ENCODE measurements around the gene TMEM271.

The TMEM271 gene, protein sequence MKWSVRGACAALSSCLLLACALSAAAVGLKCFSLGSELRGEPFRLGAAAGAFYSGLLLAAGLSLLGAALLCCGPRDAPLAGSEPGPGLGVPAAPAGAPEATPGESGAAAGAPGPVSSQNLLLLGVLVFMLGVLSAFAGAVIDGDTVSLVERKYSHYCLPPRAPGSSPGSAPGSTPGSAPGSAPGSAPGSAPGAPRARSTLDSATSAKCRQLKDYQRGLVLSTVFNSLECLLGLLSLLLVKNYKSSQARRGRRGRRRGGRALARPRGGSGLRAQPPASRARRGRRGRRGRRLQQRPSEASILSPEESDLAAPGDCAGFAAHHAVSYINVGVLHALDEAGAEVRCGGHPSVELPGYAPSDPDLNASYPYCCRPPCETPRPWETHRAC

DNA sequence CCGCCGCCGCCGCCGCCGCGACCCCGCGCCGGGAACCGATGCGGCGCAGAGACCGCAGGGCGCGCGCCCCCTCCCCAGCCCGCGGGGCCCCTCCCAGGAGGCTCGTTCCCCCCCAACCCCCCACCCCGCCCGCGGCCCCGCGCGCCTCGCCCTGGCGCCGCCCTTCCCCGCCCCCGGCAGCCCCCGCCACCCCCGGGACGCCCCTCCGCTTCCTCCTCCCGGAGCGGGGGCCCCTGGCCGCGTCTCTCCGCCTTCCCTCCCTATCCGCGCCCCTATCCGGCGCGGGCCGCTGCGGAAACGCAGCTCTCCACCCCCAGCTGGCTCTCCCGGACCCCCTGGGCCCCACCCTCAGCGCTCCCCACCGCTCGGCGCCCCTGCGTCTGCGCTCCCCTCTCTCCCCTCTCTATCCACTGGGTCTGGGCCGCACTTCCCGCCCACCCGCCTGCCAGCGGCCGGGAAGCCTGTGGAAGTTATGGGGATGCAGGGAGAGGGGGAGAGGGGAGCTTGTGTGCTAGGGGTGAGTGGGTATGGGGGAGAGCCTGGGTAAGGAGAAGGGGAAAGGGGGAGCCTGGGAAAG is at the start of gene TMEM271:
Gene TMEM271, minus strand, starts transcription at position 51 of the 577 bp plus-strand sequence. CDS start 233 bp downstream, outside the sequence.
- no peak for DNase-seq

GRCh38 chr4:625631-626161 is 49.6 kb upstream of the TMEM271 start:
- no peak for DNase-seq

DNA sequence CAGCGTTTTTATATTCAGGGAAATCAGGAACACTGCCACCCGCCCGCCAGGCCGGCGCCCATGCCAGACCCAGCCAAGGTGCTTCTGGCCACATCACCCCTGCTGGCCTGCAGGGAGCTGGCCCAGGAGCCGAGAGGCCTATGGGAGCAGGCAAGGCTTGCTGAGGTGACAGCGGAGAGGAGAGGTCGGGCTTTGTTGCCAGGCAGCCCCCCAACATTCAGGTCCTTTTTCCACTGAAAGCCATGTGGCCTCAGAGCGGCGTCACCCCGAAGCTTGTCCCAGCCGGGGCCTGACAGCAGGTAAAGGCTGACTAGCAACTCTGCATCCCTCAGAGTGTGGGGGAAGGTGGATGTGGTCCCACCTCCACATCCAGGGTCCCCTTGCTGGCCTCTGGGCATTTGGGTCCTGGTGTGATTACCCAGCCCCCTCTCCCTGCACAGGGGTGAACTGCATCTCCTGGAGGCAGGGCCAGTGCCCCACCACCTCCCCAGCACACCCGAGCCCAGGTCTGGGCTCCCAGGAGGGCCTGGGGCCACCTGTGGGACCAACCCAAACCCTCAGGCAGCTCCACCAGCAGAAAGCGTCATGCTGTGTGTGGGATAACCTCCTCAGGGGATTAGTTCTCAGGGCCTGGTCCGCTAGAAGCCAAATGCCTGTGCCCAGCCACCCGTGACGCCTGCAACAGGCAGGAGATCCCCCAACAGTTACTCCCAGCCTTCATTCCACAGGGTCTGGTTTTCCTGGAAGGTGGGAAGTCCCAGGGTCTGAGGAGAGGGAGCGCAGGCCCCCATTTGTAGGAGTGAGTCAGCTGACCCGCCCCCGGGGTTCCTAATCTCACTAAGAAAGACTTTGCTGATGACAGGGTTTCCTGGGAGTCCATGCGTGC is 48.9 kb upstream of the TMEM271 start, which contains the start of gene PDE6B:
Gene PDE6B, plus strand, starts transcription at position 869 of the 886 bp plus-strand sequence. CDS start 54 bp downstream, outside the sequence.
- no peak for DNase-seq

GRCh38 chr4:623914-624566 is 47.9 kb upstream of the TMEM271 start:
- DNase-seq: no peak

DNA sequence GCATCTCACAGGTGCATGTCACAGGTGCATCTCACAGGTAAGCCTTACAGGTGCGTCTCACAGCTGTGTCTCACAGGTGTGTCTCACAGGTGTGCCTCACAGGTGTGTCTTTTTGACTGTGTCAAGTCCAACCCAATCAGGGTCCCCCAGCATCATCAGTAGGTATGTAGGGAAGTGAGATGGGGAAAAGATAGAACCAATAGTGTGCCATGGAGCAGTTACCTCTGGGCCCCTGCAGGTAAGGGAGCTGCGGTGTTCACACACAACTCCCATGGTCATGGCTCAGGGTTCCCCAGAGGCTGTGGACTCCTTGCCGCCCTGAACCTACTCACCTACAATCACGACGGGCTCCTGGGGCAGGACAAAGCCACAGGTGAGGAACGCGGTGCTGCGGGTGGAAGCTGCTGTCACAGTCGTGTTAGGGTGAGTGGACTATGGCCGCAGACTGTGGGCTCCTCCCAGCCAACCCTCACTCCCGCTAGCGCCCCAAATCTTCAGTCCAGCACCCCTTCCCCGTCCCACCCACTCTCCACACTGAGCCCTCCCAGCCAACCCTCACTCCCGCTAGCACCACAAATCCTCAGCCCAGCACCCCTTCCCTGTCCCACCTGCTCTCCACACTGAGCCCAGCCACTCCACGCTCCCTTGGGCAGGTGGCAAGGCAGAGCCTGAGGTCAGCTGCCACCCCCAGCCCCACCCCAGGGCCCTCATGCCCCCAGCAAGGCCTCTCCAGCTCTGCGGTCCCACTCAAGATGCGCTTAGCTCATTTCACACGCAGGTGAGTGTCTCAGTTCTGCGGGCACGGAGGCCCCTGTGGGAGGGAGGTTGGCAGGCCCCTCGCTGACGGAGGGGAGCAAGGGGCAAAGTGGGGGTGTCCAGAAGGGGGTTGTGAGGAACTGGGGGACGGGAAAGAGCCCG is 47.2 kb upstream of the TMEM271 start:
- no peak for DNase-seq

GRCh38 chr4:622071-622995 is 46.2 kb upstream of the TMEM271 start:
- no peak for DNase-seq

DNA sequence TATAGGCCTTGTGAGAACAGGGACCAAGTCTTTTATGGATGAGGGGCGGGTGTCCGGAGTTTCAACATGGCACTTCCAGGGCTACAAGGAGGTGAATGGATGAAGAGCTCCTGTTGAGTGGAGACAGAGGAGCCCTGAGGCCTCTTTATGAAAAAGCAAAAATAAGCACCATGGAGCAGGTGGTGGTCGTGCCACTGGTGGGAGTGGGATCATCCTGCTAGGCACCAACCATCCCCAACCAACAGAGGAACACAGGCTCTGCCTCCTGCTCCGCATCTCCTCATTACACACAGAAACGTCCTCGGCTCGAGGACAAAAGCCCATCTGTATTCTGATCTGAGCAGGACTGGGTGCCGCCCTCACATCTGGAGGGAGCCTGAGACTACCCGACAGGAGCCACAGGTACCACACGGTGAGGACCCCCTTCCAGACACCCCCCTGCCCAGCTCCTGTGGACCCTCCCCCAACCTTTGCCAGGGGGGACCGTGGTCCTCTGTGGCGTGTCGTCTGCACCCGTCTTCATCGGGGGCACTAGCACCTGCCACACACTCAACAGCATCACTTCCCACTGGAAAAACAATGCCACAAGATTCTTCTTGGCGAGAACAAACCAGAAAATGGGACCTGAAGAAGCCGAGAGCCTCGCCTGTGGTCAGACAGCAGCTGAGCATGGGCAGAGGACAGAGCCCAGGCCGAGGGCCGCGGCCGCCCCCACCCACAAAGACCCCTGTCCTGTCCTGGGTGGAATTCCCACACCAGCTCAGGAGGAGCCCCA is 45.4 kb upstream of the TMEM271 start:
- DNase-seq: no peak

DNA sequence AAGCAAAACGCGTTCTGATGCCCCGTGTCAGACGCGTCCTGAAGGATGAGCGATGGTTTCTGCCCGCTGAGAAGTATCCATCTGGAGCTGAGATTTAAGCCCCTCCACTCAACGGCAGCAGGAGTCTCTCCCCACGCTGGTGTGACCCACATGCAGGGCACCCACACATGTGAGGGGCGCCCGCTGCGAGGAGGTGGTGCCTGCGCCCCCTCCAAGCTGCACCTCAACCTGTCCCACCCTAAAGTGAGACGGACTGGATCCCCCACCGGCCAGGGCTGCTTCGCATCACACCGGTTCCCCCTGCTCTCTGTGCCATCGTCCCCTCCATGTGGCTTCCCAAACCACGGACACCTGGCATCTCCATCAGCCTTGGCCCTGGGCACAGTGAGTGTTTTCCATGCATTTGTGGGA is 44.8 kb upstream of the TMEM271 start:
- DNase-seq: no peak

DNA sequence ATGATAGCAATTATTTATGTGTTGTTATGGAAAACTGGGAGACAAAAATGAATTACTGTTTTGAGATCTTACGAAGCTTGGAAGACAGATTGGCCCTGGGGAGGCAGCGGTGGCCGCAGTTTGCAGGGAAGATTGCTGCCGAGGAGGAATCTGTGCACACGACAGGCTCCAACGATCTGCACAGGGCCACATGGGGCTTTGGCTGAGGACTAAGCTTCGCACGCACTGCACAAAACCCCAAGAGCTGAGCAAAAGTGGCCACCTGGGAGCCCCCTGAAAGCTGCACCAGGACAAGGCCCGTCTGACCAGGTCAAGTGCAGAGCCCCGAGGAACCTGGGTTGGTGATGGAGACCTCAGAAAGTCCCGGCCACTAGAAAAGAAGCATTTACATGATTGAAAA is 44.1 kb upstream of the TMEM271 start:
- no peak for DNase-seq

DNA sequence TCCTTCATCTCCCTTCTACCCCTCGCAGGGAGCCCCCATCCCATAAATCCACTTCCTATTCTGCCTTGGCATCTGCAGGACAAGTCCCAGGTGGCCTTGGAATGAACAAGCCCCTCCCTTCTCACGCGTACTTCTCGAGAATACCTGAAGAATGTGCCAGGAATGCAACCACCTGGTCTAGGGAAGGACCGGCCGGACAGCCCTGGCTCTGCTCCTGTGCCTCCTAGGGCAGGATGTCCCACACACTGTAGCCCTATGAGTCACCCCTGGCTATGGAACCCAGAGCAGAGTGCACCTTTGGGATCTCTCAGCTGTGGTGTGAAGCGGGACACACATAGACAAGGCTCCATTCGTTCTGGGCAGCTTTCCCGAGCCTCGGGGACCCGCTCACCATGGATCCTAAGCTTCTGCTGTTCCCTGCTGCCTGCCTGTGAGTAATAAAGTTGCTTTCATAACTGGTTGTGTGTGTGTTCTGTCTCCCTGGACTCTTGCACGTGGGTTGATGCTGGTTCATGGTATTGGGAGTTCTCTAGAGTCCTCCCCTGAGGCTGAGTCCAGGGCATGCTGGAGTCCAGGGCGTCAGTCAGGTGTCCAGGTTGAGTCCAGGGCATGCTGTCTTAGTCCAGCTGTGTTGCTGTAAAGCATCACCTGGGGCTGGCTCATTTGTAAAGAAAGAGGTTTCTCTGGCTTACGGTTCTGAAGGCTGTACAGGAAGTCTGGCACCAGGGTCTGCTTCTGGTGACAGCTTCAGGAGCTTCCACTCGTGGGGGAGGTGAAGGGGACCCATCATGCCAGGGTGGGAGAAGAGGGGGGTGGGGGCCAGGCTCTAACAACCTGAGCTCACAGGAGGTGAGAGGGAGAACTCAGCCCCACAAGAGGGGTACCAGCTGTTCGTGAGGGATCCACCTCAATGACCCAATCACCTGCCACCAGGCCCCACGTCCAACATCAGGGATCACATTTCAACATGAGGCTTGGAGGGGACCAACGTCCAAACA is 41.8 kb upstream of the TMEM271 start:
- DNase-seq: no peak

GRCh38 chr4:616911-617643 is 41.0 kb upstream of the TMEM271 start:
- DNase-seq: no peak

- DNase-seq: no peak
Measured at GRCh38 chr4:616091-616490, 40.0 kb upstream of the TMEM271 start.

- no peak for DNase-seq
Measured at GRCh38 chr4:613126-613525, 37.0 kb upstream of the TMEM271 start.

GRCh38 chr4:612749-613125 is 36.6 kb upstream of the TMEM271 start:
- DNase-seq: no peak

DNA sequence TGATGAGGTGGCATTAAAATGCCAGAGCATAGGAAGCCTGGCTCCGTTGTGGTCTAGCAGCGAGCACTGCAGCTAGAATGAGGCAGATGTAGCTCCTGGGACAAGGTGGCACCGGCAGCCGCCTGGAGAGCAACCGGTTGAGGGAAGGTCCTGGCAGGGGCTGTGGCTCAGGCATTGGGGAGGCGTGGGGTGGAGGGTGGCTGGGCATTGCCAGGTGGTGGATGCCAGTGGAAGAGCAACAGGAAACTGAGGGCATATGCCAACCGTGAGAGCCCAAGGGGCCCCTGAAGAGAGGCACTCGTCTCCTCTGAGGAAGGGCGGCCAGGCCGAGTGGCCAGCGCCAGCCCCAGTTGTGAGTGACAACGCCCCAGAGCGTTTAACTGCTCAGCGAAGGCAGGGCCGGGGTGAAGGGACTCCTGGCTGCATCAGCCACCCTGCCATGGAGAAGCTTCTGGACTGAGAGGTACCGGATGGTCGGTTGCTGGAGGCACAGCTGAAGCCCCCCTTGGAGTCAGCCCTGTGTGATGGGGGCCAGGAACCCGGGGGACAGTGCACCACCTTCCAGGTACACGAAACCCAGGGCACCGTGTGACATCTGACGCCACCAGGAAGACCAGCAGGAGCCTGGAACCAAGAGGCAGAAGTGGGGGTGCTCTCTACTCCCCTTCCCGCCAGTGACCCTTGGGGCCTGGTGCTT is 36.1 kb upstream of the TMEM271 start:
- DNase-seq: no peak

DNA sequence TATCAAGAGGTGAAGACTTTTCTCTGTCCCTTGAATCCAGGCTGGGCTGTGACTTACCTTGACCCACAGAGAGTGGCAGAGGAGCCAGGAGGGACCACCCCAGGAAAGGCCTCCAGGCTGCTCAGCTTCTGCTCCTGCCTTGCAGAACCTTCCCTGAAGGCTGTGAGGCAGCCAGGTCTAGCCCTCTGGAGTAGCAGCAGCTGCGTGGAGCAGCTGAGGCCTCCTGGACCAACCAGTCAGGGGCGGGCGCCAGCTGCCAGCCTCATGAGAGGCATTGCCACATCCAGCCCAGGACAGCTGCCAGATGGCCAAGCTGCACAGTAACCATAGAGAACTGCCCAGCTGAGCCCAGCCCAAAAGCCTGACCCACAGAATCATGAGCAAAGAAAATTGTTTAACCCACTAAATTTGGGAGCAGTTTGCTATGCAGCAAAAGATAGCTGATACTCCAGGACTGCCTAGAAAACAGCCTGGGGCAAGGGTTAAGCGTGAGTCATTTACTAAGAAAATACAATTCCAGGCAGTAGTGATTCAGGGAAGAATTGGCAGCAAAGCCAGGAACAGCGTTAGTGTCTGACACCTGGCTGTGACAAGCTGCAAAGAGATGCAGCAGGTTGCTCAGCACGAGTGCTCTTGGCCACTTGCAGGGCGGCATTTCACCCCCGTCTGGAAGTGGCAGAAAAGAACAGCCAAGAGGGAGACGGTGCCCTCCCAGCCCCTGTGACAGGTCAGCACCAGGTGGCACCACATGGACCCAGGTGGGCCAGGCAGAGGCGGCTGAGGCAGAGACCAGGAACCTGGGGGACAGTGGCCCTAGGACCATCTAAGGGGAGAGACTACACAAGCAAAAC is 34.5 kb upstream of the TMEM271 start:
- no peak for DNase-seq
